NCI-H774 (cell line): ENCODE data around the gene KIAA0930.

Experiments used
- DNase-seq: peaks from one replicate; lab custom pipeline; 2025; lab: John Stamatoyannopoulos, UW

Gene KIAA0930

GRCh38 chr22:45216133-45217003 is 24.3 kb downstream of the KIAA0930 start:
- no peak for DNase-seq

- DNase-seq = no peak
Observed at GRCh38 chr22:45212992-45213751, 27.5 kb downstream of the KIAA0930 start.

- DNase-seq = no peak
Observed at GRCh38 chr22:45212306-45212709, 28.4 kb downstream of the KIAA0930 start.

- no peak for DNase-seq
Observed at GRCh38 chr22:45211848-45212247, 28.8 kb downstream of the KIAA0930 start.

- no peak for DNase-seq
Observed at GRCh38 chr22:45211435-45211834, 29.3 kb downstream of the KIAA0930 start.

GRCh38 chr22:45210991-45211390 is 29.7 kb downstream of the KIAA0930 start:
- DNase-seq = no peak

- DNase-seq = no peak
Observed at GRCh38 chr22:45210577-45210976, 30.1 kb downstream of the KIAA0930 start.

- no peak for DNase-seq
Observed at GRCh38 chr22:45210174-45210573, 30.5 kb downstream of the KIAA0930 start.

- no peak for DNase-seq
Observed at GRCh38 chr22:45208993-45209838, 31.5 kb downstream of the KIAA0930 start.

GRCh38 chr22:45208696-45208992 is 32.0 kb downstream of the KIAA0930 start:
- no peak for DNase-seq

- DNase-seq = no peak
Observed at GRCh38 chr22:45207981-45208664, 32.6 kb downstream of the KIAA0930 start.

GRCh38 chr22:45207533-45207932 is 33.2 kb downstream of the KIAA0930 start:
- no peak for DNase-seq

- no peak for DNase-seq
Observed at GRCh38 chr22:45206233-45206632, 34.5 kb downstream of the KIAA0930 start.

GRCh38 chr22:45205276-45205925 is 35.3 kb downstream of the KIAA0930 start:
- DNase-seq = no peak

GRCh38 chr22:45204819-45205218 is 35.9 kb downstream of the KIAA0930 start:
- DNase-seq = no peak

- no peak for DNase-seq
Observed at GRCh38 chr22:45204241-45204640, 36.5 kb downstream of the KIAA0930 start.

- no peak for DNase-seq
Observed at GRCh38 chr22:45203150-45203951, 37.3 kb downstream of the KIAA0930 start.

GRCh38 chr22:45202333-45203149 is 38.2 kb downstream of the KIAA0930 start:
- DNase-seq = no peak

GRCh38 chr22:45201678-45202332 is 38.9 kb downstream of the KIAA0930 start:
- no peak for DNase-seq
